NCI-H1930 (cell line): ENCODE measurements around the gene MED13L.
"Not testable (repeated sequence)": the region's sequence is repeated elsewhere in the genome, so short reads cannot be mapped to it uniquely, and the experiment has no call there.

Experiments used
- DNase-seq, 2 experiments: peaks; one replicate each; lab custom pipeline; 2025; lab: John Stamatoyannopoulos, UW

Gene MED13L

GRCh38 chr12:116303066-116303465 is 25.6 kb upstream of the MED13L start:
- no peak for DNase-seq

DNA sequence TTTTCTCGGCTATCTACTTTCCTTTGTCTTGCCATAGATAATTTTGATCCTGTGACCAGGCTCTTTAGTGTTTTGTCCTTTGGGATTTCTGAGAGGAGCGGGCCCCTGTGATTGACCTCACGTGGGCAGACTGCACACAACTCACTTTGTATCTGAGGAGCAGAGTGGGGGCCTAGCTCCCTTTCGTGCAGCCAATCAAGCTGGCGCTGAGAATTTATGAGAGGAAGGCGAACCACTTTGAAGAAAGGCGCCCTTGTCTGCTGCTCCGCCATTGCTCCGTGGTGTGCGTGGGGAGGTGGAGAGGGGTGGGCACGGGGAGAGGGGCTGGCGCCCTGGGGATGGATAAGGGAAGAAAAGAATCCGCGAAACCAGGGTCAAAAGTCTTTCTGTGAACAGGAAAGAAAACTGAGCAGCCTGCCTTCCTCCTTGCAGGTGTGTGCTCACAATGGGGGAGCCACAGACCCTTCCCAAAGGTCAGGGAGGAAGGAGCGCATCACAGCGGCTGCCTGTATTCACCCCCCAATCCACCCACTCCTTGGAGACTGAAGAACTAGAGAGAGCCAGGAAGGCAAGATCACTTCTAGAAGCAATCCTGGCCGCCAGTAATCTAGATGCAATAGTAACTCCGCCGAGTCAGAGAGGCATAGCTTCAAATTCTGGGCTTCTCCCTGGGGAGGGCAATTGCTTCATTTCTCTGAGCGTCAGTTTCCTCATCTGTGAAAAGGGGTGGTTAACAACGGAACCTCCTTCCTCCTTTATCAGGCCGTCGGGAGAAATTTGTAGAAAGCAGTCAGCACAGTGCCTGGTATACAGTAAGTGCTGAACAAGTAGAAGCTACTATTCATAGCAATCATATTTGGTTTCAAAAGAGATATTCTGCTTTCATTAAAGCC is 24.9 kb upstream of the MED13L start:
- DNase-seq, result no peak

- DNase-seq, result no peak
Observed at GRCh38 chr12:116301621-116302020, 24.1 kb upstream of the MED13L start.

DNA sequence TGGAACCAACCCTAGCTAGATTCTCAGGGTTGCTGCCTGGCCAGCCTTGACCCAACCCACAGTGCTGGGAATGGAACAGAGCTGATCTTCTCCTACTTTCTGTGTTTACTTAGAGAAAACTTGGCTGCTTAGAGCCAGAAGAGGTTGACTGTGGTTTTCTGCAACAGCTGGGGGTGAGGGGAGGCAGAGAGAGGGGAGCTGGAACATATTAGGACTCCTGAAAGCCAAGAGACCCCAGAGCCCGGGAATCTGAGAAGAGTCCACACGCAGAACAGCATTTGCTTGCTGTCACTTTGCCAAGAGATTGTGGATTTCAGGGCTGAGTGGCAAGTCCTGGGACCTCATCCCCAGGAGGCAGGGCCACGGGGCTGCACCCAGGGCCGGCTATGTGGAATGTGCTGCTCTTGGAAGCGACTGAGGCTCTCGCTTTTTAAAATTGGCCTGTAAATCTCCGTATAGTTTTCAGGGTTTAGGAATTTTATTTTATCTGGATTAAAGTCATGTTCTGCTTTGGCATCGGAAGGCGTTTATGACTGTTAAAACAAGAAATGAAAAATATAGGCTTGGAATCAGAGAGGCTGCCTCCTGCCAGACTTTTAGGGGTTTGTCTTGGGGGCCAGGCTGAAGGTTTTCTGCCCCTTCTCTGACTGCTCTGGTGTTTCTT is 22.3 kb upstream of the MED13L start:
- no peak for DNase-seq

DNA sequence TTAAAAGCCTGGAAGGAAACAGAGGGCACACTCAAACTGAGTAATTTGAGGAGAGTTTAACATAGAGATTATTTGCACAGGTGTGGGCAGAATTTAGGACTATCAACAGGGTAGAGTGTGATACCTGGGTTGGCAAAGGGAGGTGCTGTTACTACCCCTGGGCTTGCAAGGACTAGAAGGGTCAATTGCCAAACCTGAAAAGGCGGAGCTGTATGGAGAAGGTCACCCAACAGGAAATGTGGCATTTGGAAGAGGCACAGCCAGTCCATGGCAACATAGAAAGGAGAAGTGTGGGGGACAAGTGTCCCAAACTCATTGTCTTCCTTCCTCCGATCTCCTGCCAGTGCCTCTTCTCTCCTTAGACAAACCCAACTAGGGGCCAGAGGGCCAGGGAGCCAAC is 21.6 kb upstream of the MED13L start:
- no peak for DNase-seq

GRCh38 chr12:116298578-116298977 is 21.1 kb upstream of the MED13L start:
- no peak for DNase-seq

- no peak for DNase-seq
Observed at GRCh38 chr12:116297224-116297834, 19.8 kb upstream of the MED13L start.

GRCh38 chr12:116295327-116296263 is 18.1 kb upstream of the MED13L start:
- no peak for DNase-seq

DNA sequence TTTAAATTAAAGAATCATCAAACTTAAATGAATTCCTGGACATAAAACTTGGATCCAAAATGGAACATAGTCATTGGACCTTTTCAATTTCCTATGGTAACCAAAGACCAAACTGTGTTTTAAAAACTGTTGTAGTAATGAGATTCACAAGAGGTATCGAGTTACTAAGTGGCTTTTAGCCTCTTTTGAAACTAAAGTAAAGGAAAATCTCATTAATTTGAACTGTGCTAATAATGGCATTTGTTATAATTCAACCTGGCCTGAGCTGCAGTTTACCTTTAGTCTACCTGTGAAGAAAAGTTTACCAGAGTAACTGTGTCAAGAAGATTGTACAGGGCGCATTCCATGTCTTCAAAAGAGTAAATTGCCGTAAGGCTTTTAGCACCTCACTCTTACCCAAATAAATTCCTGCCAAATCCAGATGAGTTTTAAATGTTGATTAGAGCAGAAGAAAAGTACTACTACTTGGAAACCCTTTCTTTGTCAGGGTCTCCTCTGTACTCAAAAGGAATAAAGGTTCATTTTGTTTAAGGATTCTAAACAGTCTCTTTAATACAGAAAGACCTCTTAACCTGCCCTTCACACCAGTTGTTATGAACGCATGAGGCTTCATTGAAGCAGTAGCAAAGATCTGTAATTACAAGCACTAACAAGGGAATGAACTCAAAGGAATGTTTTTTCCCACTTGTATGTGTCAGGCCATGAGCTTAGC is 17.1 kb upstream of the MED13L start:
- no peak for DNase-seq

DNA sequence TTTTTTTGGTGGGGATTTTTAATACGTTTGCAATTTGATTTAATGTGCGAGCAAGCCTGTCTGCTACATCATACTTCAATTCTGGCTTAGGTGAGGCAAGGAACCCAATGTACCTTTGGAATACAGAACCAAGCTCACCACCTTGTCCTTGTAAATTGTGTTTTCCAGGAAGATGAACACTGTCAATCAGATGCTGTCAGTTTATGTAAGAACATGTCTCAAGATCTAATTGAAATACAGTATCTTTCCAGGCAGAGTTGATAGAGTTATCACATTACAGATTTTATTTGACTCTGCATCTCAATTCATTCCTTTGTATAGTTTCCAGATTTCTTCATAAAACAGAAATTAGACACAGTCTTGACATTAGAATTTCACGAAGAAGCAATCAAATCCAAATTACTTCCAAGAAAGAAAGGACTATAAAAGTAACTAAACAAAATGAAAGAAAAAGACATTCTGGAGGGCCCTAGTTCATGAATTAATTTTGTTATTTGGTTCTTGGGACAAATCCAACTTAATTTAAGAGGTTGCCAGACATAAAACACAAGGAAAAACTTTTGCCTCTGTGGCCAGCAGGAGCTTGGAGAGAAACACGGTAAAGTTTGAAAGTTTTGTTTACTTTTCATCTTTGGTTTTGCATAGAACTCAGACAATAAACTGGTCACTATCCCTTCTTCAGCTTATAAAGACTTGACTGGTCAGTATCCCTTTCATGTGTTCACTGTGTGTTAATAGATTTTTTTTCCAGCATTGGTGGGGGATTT is 16.4 kb upstream of the MED13L start:
- no peak for DNase-seq

- no peak for DNase-seq
Observed at GRCh38 chr12:116291218-116291617, 13.7 kb upstream of the MED13L start.

DNA sequence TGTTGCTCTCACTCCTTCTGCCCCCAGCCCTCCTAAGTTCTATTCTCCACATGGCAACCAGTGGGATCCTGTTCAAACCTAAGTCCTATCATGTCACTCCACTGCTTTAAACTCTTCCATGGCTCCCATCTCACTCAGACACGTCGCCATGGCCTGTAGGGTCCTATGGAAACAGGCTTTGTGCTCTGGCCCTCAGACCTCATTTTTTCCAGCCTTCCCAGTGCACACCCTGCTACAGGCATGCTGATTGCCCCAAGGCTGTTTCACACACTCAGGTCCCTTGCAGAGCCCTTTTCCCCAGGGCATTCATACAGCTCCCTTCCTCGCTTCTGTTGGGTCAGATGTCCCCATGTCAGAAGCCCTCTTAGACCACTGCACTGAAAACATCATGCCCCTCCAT is 11.2 kb upstream of the MED13L start:
- DNase-seq, result no peak

DNA sequence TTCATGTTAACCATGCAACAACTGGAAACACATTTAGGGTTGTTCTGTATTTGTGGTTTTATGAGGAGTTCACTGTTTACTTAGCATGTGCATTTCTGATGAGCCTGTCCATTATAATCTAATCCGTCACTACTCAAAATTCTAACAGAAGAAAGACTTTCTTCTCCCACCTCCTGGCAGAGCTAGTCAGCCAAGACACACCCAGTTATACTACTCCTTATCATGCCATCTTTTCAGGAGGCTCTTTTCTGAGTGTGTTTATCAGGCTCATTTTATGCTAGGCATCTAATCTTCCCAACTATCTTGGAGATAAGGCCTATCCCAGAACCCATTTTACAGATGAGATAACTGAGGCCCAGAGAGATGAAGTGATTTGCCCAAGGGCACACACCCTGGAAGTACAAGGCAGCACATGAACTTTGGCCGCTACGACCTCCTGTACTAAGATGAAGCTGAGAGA is 10.4 kb upstream of the MED13L start:
- DNase-seq, result no peak

DNA sequence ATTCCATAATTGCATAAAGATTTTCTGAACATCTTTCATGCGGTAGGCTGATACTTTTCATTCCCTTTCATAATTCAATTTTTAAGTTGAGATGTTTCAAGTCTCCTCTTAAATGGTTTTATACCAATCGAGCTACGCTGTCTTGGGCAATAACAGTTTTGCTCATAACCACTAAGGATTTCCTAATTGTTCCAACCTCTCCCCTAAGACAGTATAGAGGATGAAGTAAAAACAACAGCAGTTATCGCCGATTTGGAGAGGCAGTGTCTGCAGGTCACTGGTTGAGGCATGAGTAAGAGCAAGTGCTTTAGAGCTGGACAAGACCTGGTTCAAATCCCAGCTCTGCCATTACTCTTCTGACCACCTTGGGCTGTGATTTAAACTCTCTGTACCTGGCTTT is 6.9 kb upstream of the MED13L start:
- DNase-seq, result no peak

DNA sequence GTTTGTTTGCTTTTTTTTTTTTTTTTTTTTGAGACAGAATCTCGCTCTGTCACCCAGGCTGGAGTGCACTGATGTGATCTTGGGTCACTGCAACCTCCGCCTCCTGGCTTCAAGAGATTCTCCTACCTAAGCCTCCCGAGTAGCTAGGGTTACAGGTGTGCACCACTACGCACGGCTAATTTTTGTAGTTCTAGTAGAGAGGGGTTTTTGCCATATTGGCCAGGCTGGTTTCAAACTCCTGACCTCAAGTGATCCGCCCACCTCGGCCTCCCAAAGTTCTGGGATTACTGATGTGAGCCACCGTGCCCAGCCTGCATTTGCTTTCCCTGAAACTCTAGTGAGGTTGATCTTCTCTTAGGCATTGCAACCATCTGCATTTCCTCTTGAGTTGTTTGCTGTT is 6.4 kb upstream of the MED13L start:
- not testable (repeated sequence) for DNase-seq

GRCh38 chr12:116282371-116283286 is 5.1 kb upstream of the MED13L start:
- DNase-seq, result no peak

DNA sequence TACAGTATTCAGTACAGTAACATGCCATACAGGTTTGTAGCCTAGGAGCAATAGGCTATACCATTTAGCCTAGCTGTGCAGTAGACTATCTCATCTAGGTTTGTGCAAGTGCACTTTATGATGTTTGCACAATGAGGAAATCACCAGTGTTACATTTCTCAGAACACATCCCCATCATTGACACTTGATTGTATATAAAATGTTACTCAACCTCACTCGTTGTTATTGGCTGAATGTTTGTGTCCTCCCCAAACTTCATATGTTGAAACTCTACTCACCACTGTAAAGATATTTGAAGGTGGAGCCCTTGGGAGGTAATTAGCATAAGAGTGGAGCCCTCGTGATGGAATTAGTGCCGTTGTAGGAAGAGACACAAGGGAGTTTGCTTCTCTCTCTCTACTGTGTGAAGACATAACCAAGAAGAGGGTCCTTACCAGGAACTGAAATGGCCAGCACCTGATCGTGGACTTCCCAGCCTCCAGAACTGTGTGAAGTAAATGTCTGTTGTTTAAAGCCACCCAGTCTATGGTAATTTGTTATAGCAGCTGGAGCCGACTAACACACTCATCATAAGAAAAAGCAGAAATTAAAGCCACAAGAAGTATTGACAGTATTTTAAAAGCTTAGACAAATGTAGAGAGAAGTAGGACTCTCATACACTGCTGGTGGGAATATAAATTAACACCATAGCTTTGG is 3.2 kb upstream of the MED13L start:
- no peak for DNase-seq

- DNase-seq, result no peak
Observed at GRCh38 chr12:116278667-116279066, 1.2 kb upstream of the MED13L start.

- no peak for DNase-seq
Observed at GRCh38 chr12:116278279-116278626, 760 bp upstream of the MED13L start.
